WTC11 (cell line): ENCODE results near the gene SMIM17.

ENCODE experiments used
- CTCF ChIP-seq: fragments of 200-600 bp; IDR thresholded peaks from 2 replicates; pipeline ENCODE4 v1.8.0; 2022; ENCODE audit warnings: antibody characterized with exemption
- USF2 ChIP-seq: sonication (generic); formaldehyde crosslinking; IDR thresholded peaks from 2 replicates; pipeline ENCODE4 v1.8.1; 2023; ENCODE audit warnings: mild to moderate bottlenecking, missing genetic modification reagents, moderate library complexity
- ZBTB21 ChIP-seq: sonication (generic); formaldehyde crosslinking; IDR thresholded peaks from 2 replicates; pipeline ENCODE4 v1.8.1; 2023; ENCODE audit warnings: mild to moderate bottlenecking, missing genetic modification reagents, borderline replicate concordance
- ZNF219 ChIP-seq: sonication (generic); formaldehyde crosslinking; IDR thresholded peaks from 2 replicates; pipeline ENCODE4 v1.8.0; 2023; ENCODE audit warnings: missing genetic modification reagents, mild to moderate bottlenecking, borderline replicate concordance
- TF ChIP-seq, protein P1 (sequence below): sonication (generic); formaldehyde crosslinking; IDR thresholded peaks from 2 replicates; pipeline ENCODE4 v1.8.1; 2022; ENCODE audit warnings: low read depth, missing genetic modification reagents, borderline replicate concordance

- TF ChIP-seq CTCF (no peak), ZBTB21 (CRISPR knock-in tag) (no peak), ZNF219 (CRISPR knock-in tag) (no peak), USF2 (no peak)
- TF ChIP-seq, protein P1, sequence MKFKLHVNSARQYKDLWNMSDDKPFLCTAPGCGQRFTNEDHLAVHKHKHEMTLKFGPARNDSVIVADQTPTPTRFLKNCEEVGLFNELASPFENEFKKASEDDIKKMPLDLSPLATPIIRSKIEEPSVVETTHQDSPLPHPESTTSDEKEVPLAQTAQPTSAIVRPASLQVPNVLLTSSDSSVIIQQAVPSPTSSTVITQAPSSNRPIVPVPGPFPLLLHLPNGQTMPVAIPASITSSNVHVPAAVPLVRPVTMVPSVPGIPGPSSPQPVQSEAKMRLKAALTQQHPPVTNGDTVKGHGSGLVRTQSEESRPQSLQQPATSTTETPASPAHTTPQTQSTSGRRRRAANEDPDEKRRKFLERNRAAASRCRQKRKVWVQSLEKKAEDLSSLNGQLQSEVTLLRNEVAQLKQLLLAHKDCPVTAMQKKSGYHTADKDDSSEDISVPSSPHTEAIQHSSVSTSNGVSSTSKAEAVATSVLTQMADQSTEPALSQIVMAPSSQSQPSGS (CRISPR knock-in tag) = no peak
Measured at GRCh38 chr19:56642711-56643459, at the start of gene SMIM17.
